HG03571 (cell line): Measurements from ENCODE around the gene MICU1.
"Not testable (repeated sequence)": the region's sequence is repeated elsewhere in the genome, so short reads cannot be mapped to it uniquely, and the experiment has no call there.

Experiments used
- ATAC-seq: cut with Tn5 transposase; IDR thresholded peaks from one replicate; pipeline ENCODE4 v1.9.1; 2021; ENCODE audit not compliant: unreplicated experiment

MICU1 gene

GRCh38 chr10:72459301-72459700 lies 166.6 kb downstream of the MICU1 start:
- no peak for ATAC-seq

GRCh38 chr10:72455889-72456595 lies 169.8 kb downstream of the MICU1 start:
- ATAC-seq, result no peak

GRCh38 chr10:72449941-72450441 lies 175.9 kb downstream of the MICU1 start:
- no peak for ATAC-seq

- ATAC-seq, result no peak
Observed at GRCh38 chr10:72445851-72446250, 180.0 kb downstream of the MICU1 start.

- not testable (repeated sequence) for ATAC-seq
Observed at GRCh38 chr10:72442969-72443368, 182.9 kb downstream of the MICU1 start.

GRCh38 chr10:72435570-72435969 lies 190.3 kb downstream of the MICU1 start:
- no peak for ATAC-seq

- ATAC-seq, result not testable (repeated sequence)
Observed at GRCh38 chr10:72430936-72431335, 194.9 kb downstream of the MICU1 start.

GRCh38 chr10:72429931-72430330 lies 195.9 kb downstream of the MICU1 start:
- ATAC-seq, result no peak

- ATAC-seq, result no peak
Observed at GRCh38 chr10:72426986-72427385, 198.9 kb downstream of the MICU1 start.

GRCh38 chr10:72425133-72425532 lies 200.7 kb downstream of the MICU1 start:
- ATAC-seq, result no peak

GRCh38 chr10:72424561-72424960 lies 201.3 kb downstream of the MICU1 start:
- ATAC-seq, result no peak

- no peak for ATAC-seq
Observed at GRCh38 chr10:72423426-72423825, 202.5 kb downstream of the MICU1 start.

- no peak for ATAC-seq
Observed at GRCh38 chr10:72421885-72422540, 203.9 kb downstream of the MICU1 start.

- ATAC-seq, result no peak
Observed at GRCh38 chr10:72419241-72419640, 206.6 kb downstream of the MICU1 start.

- no peak for ATAC-seq
Observed at GRCh38 chr10:72418679-72419078, 207.2 kb downstream of the MICU1 start.

- no peak for ATAC-seq
Observed at GRCh38 chr10:72417971-72418370, 207.9 kb downstream of the MICU1 start.

GRCh38 chr10:72416661-72417060 lies 209.2 kb downstream of the MICU1 start:
- ATAC-seq, result no peak

GRCh38 chr10:72414642-72415041 lies 211.2 kb downstream of the MICU1 start:
- ATAC-seq, result no peak

- ATAC-seq, result no peak
Observed at GRCh38 chr10:72409167-72409566, 216.7 kb downstream of the MICU1 start.

- no peak for ATAC-seq
Observed at GRCh38 chr10:72407927-72408600, 217.8 kb downstream of the MICU1 start.

- ATAC-seq, result no peak
Observed at GRCh38 chr10:72407471-72407870, 218.4 kb downstream of the MICU1 start.

GRCh38 chr10:72395581-72395980 lies 230.3 kb downstream of the MICU1 start:
- not testable (repeated sequence) for ATAC-seq
